Stomach (tissue), 9 donors: ENCODE measurements around the gene ERC2. TPM values are rescaled to one million over a fixed set of nuclear protein-coding genes. Genes with fewer than 3 reads are reported as not detected.

ENCODE experiments used
- DNase-seq, 2 donors: peaks; one replicate each; pipeline versions ENCODE4 v3.0.0 to v3.0.0-alpha.2; 2013 to 2019
- H3K27ac ChIP-seq, 5 donors: fragments of 200-600 bp in 4 of 5; sonication (generic) in 4 of 5; one replicate each; pipeline ENCODE4 v1.5.1; 2013 to 2019; ENCODE audit warnings: mild to moderate bottlenecking in 1 of 5, moderate library complexity in 1 of 5
- H3K27me3 ChIP-seq, 3 donors: fragments of 200-600 bp; sonication (generic); one replicate each; pipeline ENCODE4 v1.5.1; 2017 to 2019; ENCODE audit warnings: mixed run types in 1 of 3
- H3K36me3 ChIP-seq, 4 donors: fragments of 200-600 bp; sonication (generic); 1 replicate in 3 of 4; 2 replicates in 1 of 4; pipeline ENCODE4 v1.5.1; 2016 to 2019
- H3K4me1 ChIP-seq, 4 donors: fragments of 200-600 bp; sonication (generic); one replicate each; pipeline ENCODE4 v1.5.1; 2016 to 2019
- H3K4me3 ChIP-seq, 4 donors: fragments of 200-600 bp; sonication (generic) in 3 of 4; one replicate each; pipeline ENCODE4 v1.5.1; 2016 to 2019; ENCODE audit warnings: mild to moderate bottlenecking in 1 of 4
- H3K9me3 ChIP-seq, 4 donors: fragments of 200-600 bp; sonication (generic); one replicate each; pipeline ENCODE4 v1.5.1; 2016 to 2019
- EP300 ChIP-seq: sonication (generic); formaldehyde crosslinking; IDR thresholded peaks from one replicate; pipeline ENCODE4 v1.6.1; 2017; ENCODE audit warnings: antibody characterized with exemption
- POLR2A ChIP-seq, 4 donors: fragments of 450-650 bp; IDR thresholded peaks; one replicate each; pipeline ENCODE4 v1.6.1; 2016; ENCODE audit warnings: antibody characterized with exemption in 4 of 4, control low read depth in 2 of 4, mild to moderate bottlenecking in 1 of 4, moderate library complexity in 1 of 4
- POLR2AphosphoS5 ChIP-seq, 3 donors: sonication (generic); formaldehyde crosslinking; IDR thresholded peaks; one replicate each; pipeline ENCODE4 v1.6.1; 2016; ENCODE audit warnings: antibody characterized with exemption in 3 of 3
- WGBS, 5 donors: extraction: QIAGEN DNeasy Blood & Tissue Kit in 3 of 5; methylation state at CpG; one replicate each; pipeline versions ENCODE4 v1.1.5 to v1.1.7; 2013 to 2018; 5-methylcytosine and 5-hydroxymethylcytosine counted together
- intact Hi-C: fragments of 100-400 bp; cut with DNase I; formaldehyde crosslinking; loops from one replicate; pipeline ENCODE4 v1.15.1; 2023; ENCODE audit warnings: low total_unique reads
- polyA plus RNA-seq, 3 donors: library from polyadenylated mRNA; stranded (reverse); fragments of 200-250 nt; gene quantifications; one replicate each; pipeline ENCODE4 v1.2.3, GENCODE V29; 2013
- total RNA-seq, 5 donors: library from RNA; depleted of rRNA; stranded (reverse); fragments of >200 nt; gene quantifications; one replicate each; pipeline versions ENCODE4 v1.1.0 to v1.2.3, GENCODE V29; 2014 to 2016
- TF ChIP-seq, protein P1 (sequence below), 7 experiments: fragments of 450-650 bp in 4 of 7; fragments of 200-600 bp in 3 of 7; sonication (generic) in 3 of 7; IDR thresholded peaks; one replicate each; pipeline ENCODE4 v1.5.1; 2016 to 2019; ENCODE audit warnings: antibody characterized with exemption in 7 of 7, control low read depth in 2 of 7, mild to moderate bottlenecking in 1 of 7
- donor health status: healthy with polysubstance abuse.
- donor health status: Bipolar disorder and iron deficiency.
- donor health status: healthy.

The ERC2 gene
- total and polyA plus RNA-seq, 8 donors = 0.43 to 3.1 (median 1.3) TPM; not detected in 2

DNA sequence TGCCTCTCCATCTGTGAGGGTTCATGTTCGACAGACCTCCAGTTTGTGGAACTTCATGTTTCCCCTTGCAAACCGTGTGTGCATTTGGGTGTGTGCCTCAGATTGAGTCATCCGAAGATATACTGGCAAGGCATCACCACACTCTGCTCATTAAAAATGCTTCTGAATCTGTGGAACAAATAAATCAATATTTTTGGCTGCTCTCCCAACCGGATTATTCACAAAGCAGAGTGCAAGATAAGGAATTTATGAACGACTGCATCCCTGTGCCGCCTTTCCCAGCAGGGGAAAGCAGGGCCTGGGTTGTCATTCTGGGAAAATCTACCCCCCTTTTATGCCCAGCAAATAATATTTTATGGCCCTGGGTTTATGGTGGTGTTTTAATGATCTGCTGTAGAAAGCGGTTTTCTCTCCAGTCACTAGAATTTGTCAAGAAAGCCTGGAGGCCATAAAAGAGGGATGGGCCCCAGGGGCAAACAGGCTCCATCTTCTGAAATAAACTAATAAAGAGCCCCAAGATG is 976.9 kb downstream of the ERC2 start:
- no peaks in the 10 kb centered on the region for H3K36me3 ChIP-seq
- no peak overlapping the region for H3K27ac ChIP-seq
- 34 to 48% (median 42%) methylated on average over 7 of the region's 7 CpGs for WGBS, 5 donors
- peaks cover 0 to 55% (median 36%) of the 10 kb centered on the region in 3 donors for H3K27me3 ChIP-seq
- intact Hi-C loops = no loop called here
- TF ChIP-seq EP300 (no peak), POLR2AphosphoS5 (IDR thresholded peaks at IDR 0.05) (no peak), POLR2A (IDR thresholded peaks at IDR 0.05) (no peak)
- TF ChIP-seq, protein P1, sequence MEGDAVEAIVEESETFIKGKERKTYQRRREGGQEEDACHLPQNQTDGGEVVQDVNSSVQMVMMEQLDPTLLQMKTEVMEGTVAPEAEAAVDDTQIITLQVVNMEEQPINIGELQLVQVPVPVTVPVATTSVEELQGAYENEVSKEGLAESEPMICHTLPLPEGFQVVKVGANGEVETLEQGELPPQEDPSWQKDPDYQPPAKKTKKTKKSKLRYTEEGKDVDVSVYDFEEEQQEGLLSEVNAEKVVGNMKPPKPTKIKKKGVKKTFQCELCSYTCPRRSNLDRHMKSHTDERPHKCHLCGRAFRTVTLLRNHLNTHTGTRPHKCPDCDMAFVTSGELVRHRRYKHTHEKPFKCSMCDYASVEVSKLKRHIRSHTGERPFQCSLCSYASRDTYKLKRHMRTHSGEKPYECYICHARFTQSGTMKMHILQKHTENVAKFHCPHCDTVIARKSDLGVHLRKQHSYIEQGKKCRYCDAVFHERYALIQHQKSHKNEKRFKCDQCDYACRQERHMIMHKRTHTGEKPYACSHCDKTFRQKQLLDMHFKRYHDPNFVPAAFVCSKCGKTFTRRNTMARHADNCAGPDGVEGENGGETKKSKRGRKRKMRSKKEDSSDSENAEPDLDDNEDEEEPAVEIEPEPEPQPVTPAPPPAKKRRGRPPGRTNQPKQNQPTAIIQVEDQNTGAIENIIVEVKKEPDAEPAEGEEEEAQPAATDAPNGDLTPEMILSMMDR (IDR thresholded peaks at IDR 0.05) = no peak
- H3K4me3 ChIP-seq = no peak overlapping the region
- H3K4me1 ChIP-seq = peaks cover 18 to 35% (median 31%) of the 10 kb centered on the region in 4 donors
- DNase-seq = peak in 1 of 2 donors; percentile 58
- H3K9me3 ChIP-seq = no peaks in the 10 kb centered on the region

DNA sequence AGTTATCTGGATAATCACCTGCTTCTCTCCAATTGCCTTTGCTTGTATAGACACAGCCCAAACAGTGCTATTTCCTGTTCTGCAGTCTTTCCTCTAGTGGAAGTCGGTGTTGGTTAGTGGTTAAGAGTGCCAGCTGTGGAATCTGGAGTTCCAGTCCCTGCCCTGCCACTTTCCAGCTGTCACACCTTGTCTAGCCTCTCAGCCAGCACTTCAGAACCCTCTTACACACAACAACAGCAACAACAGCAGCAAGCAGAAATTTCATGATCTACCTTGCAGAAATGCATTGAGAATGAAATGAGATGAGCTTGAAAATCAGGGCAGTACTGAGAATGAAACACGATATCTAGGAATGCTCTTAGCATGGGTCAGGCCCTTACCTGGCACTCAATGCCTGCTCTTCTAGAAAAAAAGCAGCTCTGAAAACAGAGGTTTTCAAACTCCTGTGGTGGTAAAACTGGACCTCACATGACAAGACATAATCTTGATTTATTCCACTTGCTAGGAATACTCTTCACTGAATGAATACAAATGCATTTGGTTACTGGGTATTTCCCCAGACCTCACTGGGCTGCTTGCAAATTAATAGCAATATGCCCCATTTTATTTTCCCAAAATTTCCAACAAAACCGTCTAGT is 977.9 kb downstream of the ERC2 start:
- Histone ChIP-seq H3K4me1 (peaks cover 28 to 44% (median 40%) of the 10 kb centered on the region in 4 donors), H3K4me3 (no peak overlapping the region), H3K27me3 (peaks cover 0 to 64% (median 44%) of the 10 kb centered on the region in 3 donors), H3K9me3 (no peaks in the 10 kb centered on the region), H3K27ac (no peak overlapping the region), H3K36me3 (no peaks in the 10 kb centered on the region)
- intact Hi-C loops = no loop called here
- WGBS, 5 donors = 31 to 45% (median 34%) methylated on average over 3 of the region's 3 CpGs
- TF ChIP-seq EP300 = no peak
- TF ChIP-seq, protein P1 (IDR thresholded peaks at IDR 0.05) = no peak
- no peak for TF ChIP-seq POLR2A (IDR thresholded peaks at IDR 0.05)
- no peak for TF ChIP-seq POLR2AphosphoS5 (IDR thresholded peaks at IDR 0.05)
- no peak for DNase-seq

DNA sequence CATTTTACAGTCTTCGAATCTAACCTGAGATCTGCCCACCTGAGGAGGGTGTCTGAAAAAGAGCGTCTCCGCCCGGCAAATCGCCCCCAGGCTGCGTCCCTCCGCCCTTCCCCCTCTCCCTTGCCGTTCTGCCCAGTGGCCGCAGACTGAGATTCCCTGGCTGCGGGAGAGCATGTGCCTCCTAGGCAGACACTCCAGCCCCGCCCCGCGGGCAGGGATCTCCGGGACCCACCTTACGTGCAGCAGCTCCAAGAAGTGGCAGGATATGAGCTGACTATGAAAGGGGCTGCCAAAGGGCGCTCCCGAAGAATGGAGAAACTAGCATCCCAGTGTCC is 978.5 kb downstream of the ERC2 start:
- TF ChIP-seq POLR2AphosphoS5 (IDR thresholded peaks at IDR 0.05) (no peak), EP300 (no peak), POLR2A (IDR thresholded peaks at IDR 0.05) (no peak)
- TF ChIP-seq, protein P1 (IDR thresholded peaks at IDR 0.05) = no peak
- Histone ChIP-seq H3K4me3 (peak overlapping the region in 1 of 4 donors; percentile 84), H3K27me3 (peaks cover 0 to 70% (median 50%) of the 10 kb centered on the region in 3 donors), H3K36me3 (no peaks in the 10 kb centered on the region), H3K27ac (no peak overlapping the region), H3K4me1 (peaks cover 34 to 50% (median 46%) of the 10 kb centered on the region in 4 donors), H3K9me3 (no peaks in the 10 kb centered on the region)
- intact Hi-C loops = loop anchor here (10.0 kb wide), 2 partner anchors 255 to 765 kb away; no protein-coding TSS in a partner anchor
- DNase-seq = peak in 1 of 2 donors; percentile 36
- WGBS, 5 donors = 11 to 25% (median 13%) methylated on average over 17 of the region's 17 CpGs

DNA sequence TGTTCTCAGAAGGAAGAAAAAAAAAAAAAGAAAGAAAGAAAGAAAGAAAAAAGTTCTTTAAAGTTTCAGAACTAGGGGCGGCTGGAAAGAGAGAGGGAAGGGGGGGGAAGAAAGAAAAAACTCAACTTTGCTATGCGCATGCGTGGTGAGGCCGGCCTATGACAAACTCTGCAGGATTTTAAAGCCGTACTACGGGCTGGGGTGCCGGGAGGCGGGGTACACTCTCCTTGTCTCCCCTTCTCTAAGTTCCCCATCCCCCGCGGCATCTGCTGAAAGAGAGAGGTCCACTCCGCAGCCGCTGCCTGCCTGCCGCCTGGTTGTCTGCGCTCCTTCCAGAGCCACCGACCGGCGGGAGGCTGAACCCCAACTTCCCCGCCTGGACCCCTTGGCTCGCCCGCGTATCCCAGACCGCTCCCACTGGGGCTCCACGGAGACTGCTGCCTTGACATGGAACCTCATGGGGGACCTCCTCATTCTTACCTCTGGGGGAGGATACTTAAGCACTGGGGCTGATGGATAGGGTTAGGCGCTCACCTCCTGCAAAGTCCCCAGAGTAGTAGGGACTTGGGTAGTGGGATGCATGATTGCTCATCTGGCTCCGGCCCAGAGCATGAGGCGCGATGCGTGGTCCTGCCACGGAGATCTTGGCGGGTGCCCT is 979.7 kb downstream of the ERC2 start:
- TF ChIP-seq POLR2AphosphoS5 (IDR thresholded peaks at IDR 0.05) (no peak), EP300 (no peak), POLR2A (IDR thresholded peaks at IDR 0.05) (no peak)
- TF ChIP-seq, protein P1 (IDR thresholded peaks at IDR 0.05) = no peak
- peaks cover 34 to 54% (median 53%) of the 10 kb centered on the region in 4 donors for H3K4me1 ChIP-seq
- H3K27ac ChIP-seq = peak overlapping the region in 4 of 5 donors; percentile 65 to 83 (median 77)
- no peaks in the 10 kb centered on the region for H3K36me3 ChIP-seq
- H3K9me3 ChIP-seq = no peaks in the 10 kb centered on the region
- WGBS, 5 donors = 1 to 4% (median 2%) methylated on average over 25 to 30 of the region's 30 CpGs
- H3K27me3 ChIP-seq = peaks cover 0 to 83% (median 61%) of the 10 kb centered on the region in 3 donors
- peak; percentile 61 to 91 for DNase-seq
- intact Hi-C loops = loop anchor here (10.0 kb wide), 2 partner anchors 256 to 766 kb away; no protein-coding TSS in a partner anchor
- H3K4me3 ChIP-seq = peak overlapping the region; percentile 73 to 94 (median 78)
